Measurements from ENCODE around the gene ARHGAP26. TPM values are rescaled to one million over a fixed set of nuclear protein-coding genes. Genes with fewer than 3 reads are reported as not detected.

The ARHGAP26 gene
- total and polyA plus RNA-seq, 2 experiments from 2014 or later, result 9.5 to 16.8 TPM

DNA sequence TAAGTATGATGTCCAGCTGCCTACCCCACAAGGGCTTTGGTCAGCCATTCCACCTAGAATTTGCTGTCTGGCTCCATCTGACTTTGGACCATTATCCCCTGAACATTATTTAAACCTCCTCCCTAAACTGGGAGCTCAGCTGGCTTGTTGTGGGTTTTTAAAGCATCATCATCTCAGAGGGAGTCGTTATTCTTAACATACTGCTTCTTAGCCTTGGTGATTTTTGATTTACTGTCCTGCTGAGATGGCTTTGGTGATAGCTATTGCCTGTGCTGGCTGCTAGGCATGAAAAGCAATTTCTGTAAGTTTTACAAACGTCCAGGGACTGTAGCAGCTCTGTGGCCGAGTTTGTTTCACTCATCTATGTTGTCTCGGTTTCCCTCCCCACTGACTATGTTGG lies 377.2 kb downstream of the ARHGAP26 start:
- Histone ChIP-seq H3K4me1 (ENCODE audit: insufficient read depth) (no peaks in the 10 kb centered on the region), H3F3A (replicated peaks; ENCODE audit: low read depth) (no peaks in the 10 kb centered on the region)

More for the DNA sequence above, 377.2 kb downstream of the ARHGAP26 start:
- 0 out of 2 replicates have a peak overlapping the region, but pooled peaks have one; percentile 33 for H3K27ac Mint-ChIP-seq
- H3K4me1 Mint-ChIP-seq, result no peaks in the 10 kb centered on the region
- no peaks in the 10 kb centered on the region for H3K27me3 Mint-ChIP-seq (ENCODE audit: insufficient read depth, low read depth, poor library complexity)
- Histone ChIP-seq H3K79me2 (replicated peaks; ENCODE audit: insufficient read depth) (no peaks in the 10 kb centered on the region), H3K27me3 (ENCODE audit: insufficient read depth) (no peaks in the 10 kb centered on the region), H3K4me2 (no peak overlapping the region), H2AFZ (no peak overlapping the region), H3K36me3 (ENCODE audit: insufficient read depth) (no peaks in the 10 kb centered on the region), H3K4me3 (no peak overlapping the region), H3K27ac (ENCODE audit: low read depth) (no peak overlapping the region), H4K20me1 (replicated peaks; ENCODE audit: insufficient read depth) (no peaks in the 10 kb centered on the region), H3K9me2 (ENCODE audit: insufficient read depth) (no peaks in the 10 kb centered on the region; the same call in 1 of the 2 replicates)
- DNase-seq (ENCODE audit: low spot score) (no peak), ATAC-seq (no peak)
- H3K9me3 Mint-ChIP-seq, result no peaks in the 10 kb centered on the region
- no peak overlapping the region for H3K4me3 Mint-ChIP-seq
- TF ChIP-seq, protein P1, sequence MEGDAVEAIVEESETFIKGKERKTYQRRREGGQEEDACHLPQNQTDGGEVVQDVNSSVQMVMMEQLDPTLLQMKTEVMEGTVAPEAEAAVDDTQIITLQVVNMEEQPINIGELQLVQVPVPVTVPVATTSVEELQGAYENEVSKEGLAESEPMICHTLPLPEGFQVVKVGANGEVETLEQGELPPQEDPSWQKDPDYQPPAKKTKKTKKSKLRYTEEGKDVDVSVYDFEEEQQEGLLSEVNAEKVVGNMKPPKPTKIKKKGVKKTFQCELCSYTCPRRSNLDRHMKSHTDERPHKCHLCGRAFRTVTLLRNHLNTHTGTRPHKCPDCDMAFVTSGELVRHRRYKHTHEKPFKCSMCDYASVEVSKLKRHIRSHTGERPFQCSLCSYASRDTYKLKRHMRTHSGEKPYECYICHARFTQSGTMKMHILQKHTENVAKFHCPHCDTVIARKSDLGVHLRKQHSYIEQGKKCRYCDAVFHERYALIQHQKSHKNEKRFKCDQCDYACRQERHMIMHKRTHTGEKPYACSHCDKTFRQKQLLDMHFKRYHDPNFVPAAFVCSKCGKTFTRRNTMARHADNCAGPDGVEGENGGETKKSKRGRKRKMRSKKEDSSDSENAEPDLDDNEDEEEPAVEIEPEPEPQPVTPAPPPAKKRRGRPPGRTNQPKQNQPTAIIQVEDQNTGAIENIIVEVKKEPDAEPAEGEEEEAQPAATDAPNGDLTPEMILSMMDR (conservative IDR thresholded peaks at IDR 0.05; ENCODE audit: low read depth in 2 of 2), result no peak
- TF ChIP-seq ZNF331 (CRISPR knock-in tag; IDR thresholded peaks at IDR 0.05; ENCODE audit: low read depth) (no peak), CREB1 (CRISPR knock-in tag; IDR thresholded peaks at IDR 0.05; ENCODE audit: low read depth) (no peak), ZNF114 (CRISPR knock-in tag; IDR thresholded peaks at IDR 0.05) (no peak), EZH2phosphoT487 (IDR thresholded peaks at IDR 0.05; ENCODE audit: unreplicated experiment) (no peak), STAT1 (IDR thresholded peaks at IDR 0.05; ENCODE audit: unreplicated experiment) (no peak), EZH2 (IDR thresholded peaks at IDR 0.05; ENCODE audit: low read depth, unreplicated experiment) (no peak), NANOG (IDR thresholded peaks at IDR 0.05; ENCODE audit: borderline replicate concordance) (no peak), JUNB (IDR thresholded peaks at IDR 0.05; ENCODE audit: unreplicated experiment) (no peak), POLR2AphosphoS5 (IDR thresholded peaks at IDR 0.05; ENCODE audit: low read depth) (no peak)
- TF ChIP-seq, protein P2, sequence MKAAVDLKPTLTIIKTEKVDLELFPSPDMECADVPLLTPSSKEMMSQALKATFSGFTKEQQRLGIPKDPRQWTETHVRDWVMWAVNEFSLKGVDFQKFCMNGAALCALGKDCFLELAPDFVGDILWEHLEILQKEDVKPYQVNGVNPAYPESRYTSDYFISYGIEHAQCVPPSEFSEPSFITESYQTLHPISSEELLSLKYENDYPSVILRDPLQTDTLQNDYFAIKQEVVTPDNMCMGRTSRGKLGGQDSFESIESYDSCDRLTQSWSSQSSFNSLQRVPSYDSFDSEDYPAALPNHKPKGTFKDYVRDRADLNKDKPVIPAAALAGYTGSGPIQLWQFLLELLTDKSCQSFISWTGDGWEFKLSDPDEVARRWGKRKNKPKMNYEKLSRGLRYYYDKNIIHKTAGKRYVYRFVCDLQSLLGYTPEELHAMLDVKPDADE (IDR thresholded peaks at IDR 0.05), result no peak
- TF ChIP-seq, protein P3, sequence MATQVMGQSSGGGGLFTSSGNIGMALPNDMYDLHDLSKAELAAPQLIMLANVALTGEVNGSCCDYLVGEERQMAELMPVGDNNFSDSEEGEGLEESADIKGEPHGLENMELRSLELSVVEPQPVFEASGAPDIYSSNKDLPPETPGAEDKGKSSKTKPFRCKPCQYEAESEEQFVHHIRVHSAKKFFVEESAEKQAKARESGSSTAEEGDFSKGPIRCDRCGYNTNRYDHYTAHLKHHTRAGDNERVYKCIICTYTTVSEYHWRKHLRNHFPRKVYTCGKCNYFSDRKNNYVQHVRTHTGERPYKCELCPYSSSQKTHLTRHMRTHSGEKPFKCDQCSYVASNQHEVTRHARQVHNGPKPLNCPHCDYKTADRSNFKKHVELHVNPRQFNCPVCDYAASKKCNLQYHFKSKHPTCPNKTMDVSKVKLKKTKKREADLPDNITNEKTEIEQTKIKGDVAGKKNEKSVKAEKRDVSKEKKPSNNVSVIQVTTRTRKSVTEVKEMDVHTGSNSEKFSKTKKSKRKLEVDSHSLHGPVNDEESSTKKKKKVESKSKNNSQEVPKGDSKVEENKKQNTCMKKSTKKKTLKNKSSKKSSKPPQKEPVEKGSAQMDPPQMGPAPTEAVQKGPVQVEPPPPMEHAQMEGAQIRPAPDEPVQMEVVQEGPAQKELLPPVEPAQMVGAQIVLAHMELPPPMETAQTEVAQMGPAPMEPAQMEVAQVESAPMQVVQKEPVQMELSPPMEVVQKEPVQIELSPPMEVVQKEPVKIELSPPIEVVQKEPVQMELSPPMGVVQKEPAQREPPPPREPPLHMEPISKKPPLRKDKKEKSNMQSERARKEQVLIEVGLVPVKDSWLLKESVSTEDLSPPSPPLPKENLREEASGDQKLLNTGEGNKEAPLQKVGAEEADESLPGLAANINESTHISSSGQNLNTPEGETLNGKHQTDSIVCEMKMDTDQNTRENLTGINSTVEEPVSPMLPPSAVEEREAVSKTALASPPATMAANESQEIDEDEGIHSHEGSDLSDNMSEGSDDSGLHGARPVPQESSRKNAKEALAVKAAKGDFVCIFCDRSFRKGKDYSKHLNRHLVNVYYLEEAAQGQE (IDR thresholded peaks at IDR 0.05; ENCODE audit: unreplicated experiment), result no peak
- TF ChIP-seq, protein P4, sequence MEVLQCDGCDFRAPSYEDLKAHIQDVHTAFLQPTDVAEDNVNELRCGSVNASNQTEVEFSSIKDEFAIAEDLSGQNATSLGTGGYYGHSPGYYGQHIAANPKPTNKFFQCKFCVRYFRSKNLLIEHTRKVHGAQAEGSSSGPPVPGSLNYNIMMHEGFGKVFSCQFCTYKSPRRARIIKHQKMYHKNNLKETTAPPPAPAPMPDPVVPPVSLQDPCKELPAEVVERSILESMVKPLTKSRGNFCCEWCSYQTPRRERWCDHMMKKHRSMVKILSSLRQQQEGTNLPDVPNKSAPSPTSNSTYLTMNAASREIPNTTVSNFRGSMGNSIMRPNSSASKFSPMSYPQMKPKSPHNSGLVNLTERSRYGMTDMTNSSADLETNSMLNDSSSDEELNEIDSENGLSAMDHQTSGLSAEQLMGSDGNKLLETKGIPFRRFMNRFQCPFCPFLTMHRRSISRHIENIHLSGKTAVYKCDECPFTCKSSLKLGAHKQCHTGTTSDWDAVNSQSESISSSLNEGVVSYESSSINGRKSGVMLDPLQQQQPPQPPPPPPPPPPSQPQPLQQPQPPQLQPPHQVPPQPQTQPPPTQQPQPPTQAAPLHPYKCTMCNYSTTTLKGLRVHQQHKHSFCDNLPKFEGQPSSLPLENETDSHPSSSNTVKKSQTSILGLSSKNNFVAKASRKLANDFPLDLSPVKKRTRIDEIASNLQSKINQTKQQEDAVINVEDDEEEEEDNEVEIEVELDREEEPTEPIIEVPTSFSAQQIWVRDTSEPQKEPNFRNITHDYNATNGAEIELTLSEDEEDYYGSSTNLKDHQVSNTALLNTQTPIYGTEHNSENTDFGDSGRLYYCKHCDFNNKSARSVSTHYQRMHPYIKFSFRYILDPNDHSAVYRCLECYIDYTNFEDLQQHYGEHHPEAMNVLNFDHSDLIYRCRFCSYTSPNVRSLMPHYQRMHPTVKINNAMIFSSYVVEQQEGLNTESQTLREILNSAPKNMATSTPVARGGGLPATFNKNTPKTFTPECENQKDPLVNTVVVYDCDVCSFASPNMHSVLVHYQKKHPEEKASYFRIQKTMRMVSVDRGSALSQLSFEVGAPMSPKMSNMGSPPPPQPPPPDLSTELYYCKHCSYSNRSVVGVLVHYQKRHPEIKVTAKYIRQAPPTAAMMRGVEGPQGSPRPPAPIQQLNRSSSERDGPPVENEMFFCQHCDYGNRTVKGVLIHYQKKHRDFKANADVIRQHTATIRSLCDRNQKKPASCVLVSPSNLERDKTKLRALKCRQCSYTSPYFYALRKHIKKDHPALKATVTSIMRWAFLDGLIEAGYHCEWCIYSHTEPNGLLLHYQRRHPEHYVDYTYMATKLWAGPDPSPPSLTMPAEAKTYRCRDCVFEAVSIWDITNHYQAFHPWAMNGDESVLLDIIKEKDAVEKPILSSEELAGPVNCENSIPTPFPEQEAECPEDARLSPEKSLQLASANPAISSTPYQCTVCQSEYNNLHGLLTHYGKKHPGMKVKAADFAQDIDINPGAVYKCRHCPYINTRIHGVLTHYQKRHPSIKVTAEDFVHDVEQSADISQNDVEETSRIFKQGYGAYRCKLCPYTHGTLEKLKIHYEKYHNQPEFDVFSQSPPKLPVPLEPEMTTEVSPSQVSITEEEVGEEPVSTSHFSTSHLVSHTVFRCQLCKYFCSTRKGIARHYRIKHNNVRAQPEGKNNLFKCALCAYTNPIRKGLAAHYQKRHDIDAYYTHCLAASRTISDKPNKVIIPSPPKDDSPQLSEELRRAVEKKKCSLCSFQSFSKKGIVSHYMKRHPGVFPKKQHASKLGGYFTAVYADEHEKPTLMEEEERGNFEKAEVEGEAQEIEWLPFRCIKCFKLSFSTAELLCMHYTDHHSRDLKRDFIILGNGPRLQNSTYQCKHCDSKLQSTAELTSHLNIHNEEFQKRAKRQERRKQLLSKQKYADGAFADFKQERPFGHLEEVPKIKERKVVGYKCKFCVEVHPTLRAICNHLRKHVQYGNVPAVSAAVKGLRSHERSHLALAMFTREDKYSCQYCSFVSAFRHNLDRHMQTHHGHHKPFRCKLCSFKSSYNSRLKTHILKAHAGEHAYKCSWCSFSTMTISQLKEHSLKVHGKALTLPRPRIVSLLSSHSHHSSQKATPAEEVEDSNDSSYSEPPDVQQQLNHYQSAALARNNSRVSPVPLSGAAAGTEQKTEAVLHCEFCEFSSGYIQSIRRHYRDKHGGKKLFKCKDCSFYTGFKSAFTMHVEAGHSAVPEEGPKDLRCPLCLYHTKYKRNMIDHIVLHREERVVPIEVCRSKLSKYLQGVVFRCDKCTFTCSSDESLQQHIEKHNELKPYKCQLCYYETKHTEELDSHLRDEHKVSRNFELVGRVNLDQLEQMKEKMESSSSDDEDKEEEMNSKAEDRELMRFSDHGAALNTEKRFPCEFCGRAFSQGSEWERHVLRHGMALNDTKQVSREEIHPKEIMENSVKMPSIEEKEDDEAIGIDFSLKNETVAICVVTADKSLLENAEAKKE (CRISPR knock-in tag; IDR thresholded peaks at IDR 0.05), result no peak
- peaks cover 9% of the 10 kb centered on the region; the same call in 2 of the 3 replicates for H3K36me3 Mint-ChIP-seq (ENCODE audit: low read depth)

Data from GM23338 (cell line).